Hepatocyte (in vitro differentiated cells): ENCODE data around the gene ATP5MK.

Source experiments
- CTCF ChIP-seq: fragments of 200-600 bp; sonication (generic); IDR thresholded peaks from 2 replicates; pipeline ENCODE4 v1.5.1; 2016; ENCODE audit warnings: antibody characterized with exemption, mild to moderate bottlenecking; ENCODE audit not compliant: poor library complexity
- EZH2 ChIP-seq: fragments of 200-600 bp; sonication (generic); IDR thresholded peaks from 2 replicates; pipeline ENCODE4 v1.6.1; 2016; ENCODE audit warnings: antibody characterized with exemption, mild to moderate bottlenecking, borderline replicate concordance

GRCh38 chr10:103441206-103441605 is 44.9 kb upstream of the ATP5MK start:
- TF ChIP-seq CTCF: no peak
- no peak for TF ChIP-seq EZH2
